IMR-90 (cell line): Measurements from ENCODE around the gene ITGA1. TPM values are rescaled to one million over a fixed set of nuclear protein-coding genes. Genes with fewer than 3 reads are reported as not detected.
"Not testable (repeated sequence)": the region's sequence is repeated elsewhere in the genome, so short reads cannot be mapped to it uniquely, and the experiment has no call there.

Experiments used
- ATAC-seq: fragments of 200-7000 bp; cut with Tn5 transposase; 2 replicates; pipeline ENCODE4 v1.9.1; 2020; ENCODE audit warnings: low read depth, mild to moderate bottlenecking, moderate library complexity
- BruUV-seq: library from RNA; stranded (reverse); fragments of 400-500 nt; replicated peaks from 2 replicates; lab custom pipeline; 2021; lab: Mats Ljungman, UMichigan
- CTCF ChIA-PET: fragments of 300-600 bp; formaldehyde crosslinking; extraction: SDS; loops from one replicate; lab custom pipeline; 2021; ENCODE audit warnings: antibody characterized with exemption; lab: Yijun Ruan, JAX
- POLR2A ChIA-PET: fragments of 300-600 bp; sonication (Branson Sonifier 250); formaldehyde crosslinking; loops from one replicate; lab custom pipeline; 2022; ENCODE audit warnings: antibody characterized with exemption; ENCODE audit not compliant: unreplicated experiment; lab: Charles Lee
- DNase-seq: peaks from one replicate; pipeline ENCODE4 v3.0.0; 2013
- H2AFZ ChIP-seq: replicated peaks from 2 replicates; pipeline ENCODE3; 2013; ENCODE audit warnings: low read length, mild to moderate bottlenecking; ENCODE audit not compliant: poor library complexity
- H2AK5ac ChIP-seq: 2 replicates; pipeline ENCODE4 v1.6.1; 2013; ENCODE audit warnings: low read depth, low read length, inconsistent platforms
- H2AK9ac ChIP-seq: replicated peaks from 2 replicates; pipeline ENCODE3; 2013; ENCODE audit warnings: mild to moderate bottlenecking, low read depth, low read length, moderate library complexity; ENCODE audit not compliant: poor library complexity
- H2BK120ac ChIP-seq: 2 replicates; pipeline ENCODE4 v1.6.1; 2013; ENCODE audit warnings: low read depth, low read length, inconsistent platforms
- H2BK15ac ChIP-seq: 3 replicates; pipeline ENCODE4 v1.6.1; 2013; ENCODE audit warnings: low read depth, low read length, inconsistent platforms
- H2BK20ac ChIP-seq: 2 replicates; pipeline ENCODE4 v1.6.1; 2013; ENCODE audit warnings: low read depth, mild to moderate bottlenecking, inconsistent platforms, low read length, moderate library complexity
- H2BK5ac ChIP-seq: 2 replicates; pipeline ENCODE4 v1.6.1; 2013; ENCODE audit warnings: mild to moderate bottlenecking, low read depth, low read length, inconsistent platforms; ENCODE audit not compliant: poor library complexity, severe bottlenecking
- H3K14ac ChIP-seq: replicated peaks from 2 replicates; pipeline ENCODE4 v1.6.1; 2013; ENCODE audit warnings: low read depth, low read length, inconsistent platforms
- H3K18ac ChIP-seq: 2 replicates; pipeline ENCODE4 v1.6.1; 2013; ENCODE audit warnings: low read depth, low read length, control low read depth
- H3K23ac ChIP-seq: 2 replicates; pipeline ENCODE4 v1.6.1; 2013; ENCODE audit warnings: low read depth, low read length, inconsistent platforms
- H3K27ac ChIP-seq: 2 replicates; pipeline ENCODE4 v1.5.1; 2013; ENCODE audit warnings: mild to moderate bottlenecking, control low read depth, low read length; ENCODE audit not compliant: insufficient read depth
- H3K27me3 ChIP-seq: 2 replicates; pipeline ENCODE4 v1.6.1; 2013; ENCODE audit warnings: low read length; ENCODE audit not compliant: control insufficient read depth, insufficient read depth
- H3K36me3 ChIP-seq: 2 replicates; pipeline ENCODE4 v1.6.1; 2013; ENCODE audit warnings: low read length, mixed read lengths; ENCODE audit not compliant: control insufficient read depth, insufficient read depth
- H3K4ac ChIP-seq: 2 replicates; pipeline ENCODE4 v1.6.1; 2013; ENCODE audit warnings: low read depth, low read length, inconsistent platforms
- H3K4me1 ChIP-seq: 2 replicates; pipeline ENCODE4 v1.6.1; 2013; ENCODE audit warnings: low read length, mixed read lengths; ENCODE audit not compliant: control insufficient read depth, insufficient read depth
- H3K4me2 ChIP-seq: 2 replicates; pipeline ENCODE4 v1.6.1; 2013; ENCODE audit warnings: low read depth, mild to moderate bottlenecking, control low read depth, low read length, moderate library complexity
- H3K4me3 ChIP-seq: 2 replicates; pipeline ENCODE4 v1.5.1; 2013; ENCODE audit warnings: low read depth, mild to moderate bottlenecking, control low read depth, low read length, moderate library complexity; ENCODE audit not compliant: insufficient read depth
- H3K56ac ChIP-seq: 2 replicates; pipeline ENCODE4 v1.6.1; 2013; ENCODE audit warnings: low read length, inconsistent platforms; ENCODE audit not compliant: insufficient read depth; ENCODE audit errors: extremely low read depth
- H3K79me1 ChIP-seq, 2 experiments: 2 replicates each; pipeline ENCODE4 v1.6.1; 2013; ENCODE audit warnings: low read length in 2 of 2, inconsistent platforms in 1 of 2, low read depth in 1 of 2
- H3K9ac ChIP-seq: 2 replicates; pipeline ENCODE4 v1.6.1; 2013; ENCODE audit warnings: low read depth, low read length, control low read depth
- H3K9me1 ChIP-seq: 2 replicates; pipeline ENCODE4 v1.6.1; 2013; ENCODE audit warnings: low read length, inconsistent platforms; ENCODE audit not compliant: insufficient read depth
- H3K9me3 ChIP-seq: 2 replicates; pipeline ENCODE4 v1.6.1; 2013; ENCODE audit warnings: low read length; ENCODE audit not compliant: control insufficient read depth, insufficient read depth
- H4K20me1 ChIP-seq: 2 replicates; pipeline ENCODE4 v1.6.1; 2013; ENCODE audit warnings: low read length, inconsistent platforms; ENCODE audit not compliant: insufficient read depth
- H4K5ac ChIP-seq: 2 replicates; pipeline ENCODE4 v1.6.1; 2013; ENCODE audit warnings: mild to moderate bottlenecking, low read depth, low read length, control low read depth
- H4K8ac ChIP-seq, 2 experiments: 2 replicates each; pipeline ENCODE4 v1.6.1; 2013; ENCODE audit warnings: low read depth in 2 of 2, low read length in 2 of 2, control low read depth in 1 of 2, inconsistent platforms in 1 of 2
- H4K91ac ChIP-seq: 2 replicates; pipeline ENCODE4 v1.6.1; 2013; ENCODE audit warnings: low read depth, low read length, inconsistent platforms; ENCODE audit not compliant: insufficient read depth
- ELK1 ChIP-seq: fragments of 150-350 bp; IDR thresholded peaks from 2 replicates; pipeline ENCODE4 v1.6.1; 2016; ENCODE audit warnings: low read depth, mild to moderate bottlenecking, low read length, moderate library complexity, borderline replicate concordance
- MXI1 ChIP-seq: IDR thresholded peaks from 2 replicates; pipeline ENCODE4 v1.6.1; 2012; ENCODE audit warnings: low read depth, mild to moderate bottlenecking, low read length, moderate library complexity, borderline replicate concordance
- NFE2L2 ChIP-seq: fragments of 150-350 bp; IDR thresholded peaks from 2 replicates; pipeline ENCODE4 v1.6.1; 2016; ENCODE audit warnings: low read depth, mild to moderate bottlenecking, low read length
- POLR2A ChIP-seq: IDR thresholded peaks from 2 replicates; pipeline ENCODE4 v1.6.1; 2012; ENCODE audit warnings: mild to moderate bottlenecking, low read depth, low read length
- RCOR1 ChIP-seq: IDR thresholded peaks from 2 replicates; pipeline ENCODE4 v1.6.1; 2012; ENCODE audit warnings: mild to moderate bottlenecking, low read length, improper control_type of control experiment; ENCODE audit not compliant: insufficient replicate concordance
- RFX5 ChIP-seq: IDR thresholded peaks from 2 replicates; pipeline ENCODE4 v1.8.0; 2012; ENCODE audit warnings: low read depth, mild to moderate bottlenecking, low read length, moderate library complexity
- WGBS, 2 experiments: methylation state at CpG; one replicate each; pipeline versions ENCODE4 v1.1.5 to v1.1.7; 2013; ENCODE audit warnings: missing lambda C conversion rate in 2 of 2; ENCODE audit not compliant: insufficient read length in 1 of 2; ENCODE audit errors: extremely low coverage in 2 of 2; 5-methylcytosine and 5-hydroxymethylcytosine counted together
- dilution Hi-C: fragments of 300-500 bp; cut with HindIII; formaldehyde crosslinking; loops from one replicate; pipeline ENCODE4 v1.14.3; 2018; ENCODE audit warnings: low sequenced_read_pairs; ENCODE audit not compliant: unreplicated experiment
- in situ Hi-C: fragments of 300-500 bp; cut with MboI; formaldehyde crosslinking; loops from 3 replicates; pipeline ENCODE4 v1.14.3; 2019; ENCODE audit warnings: low sequenced_read_pairs, inconsistent platforms, mixed read lengths
- intact Hi-C: fragments of 100-400 bp; cut with micrococcal nuclease; formaldehyde crosslinking; loops from 2 replicates; pipeline ENCODE4 v1.10.0; 2022
- polyA plus RNA-seq, 3 experiments: library from polyadenylated mRNA; depleted of rRNA; stranded (reverse); fragments of >200 nt; gene quantifications; 2 replicates each; pipeline ENCODE4 v1.2.3, GENCODE V29; 2012; ENCODE audit warnings: low replicate concordance in 1 of 3
- total RNA-seq: library from RNA; depleted of rRNA; stranded (reverse); fragments of >200 nt; gene quantifications from 2 replicates; pipeline ENCODE4 v1.2.3, GENCODE V29; 2012

ITGA1 gene
- total and polyA plus RNA-seq, 2 of the 4 experiments (the other 2 are of a cell fraction): 22.3 to 95.2 TPM

DNA sequence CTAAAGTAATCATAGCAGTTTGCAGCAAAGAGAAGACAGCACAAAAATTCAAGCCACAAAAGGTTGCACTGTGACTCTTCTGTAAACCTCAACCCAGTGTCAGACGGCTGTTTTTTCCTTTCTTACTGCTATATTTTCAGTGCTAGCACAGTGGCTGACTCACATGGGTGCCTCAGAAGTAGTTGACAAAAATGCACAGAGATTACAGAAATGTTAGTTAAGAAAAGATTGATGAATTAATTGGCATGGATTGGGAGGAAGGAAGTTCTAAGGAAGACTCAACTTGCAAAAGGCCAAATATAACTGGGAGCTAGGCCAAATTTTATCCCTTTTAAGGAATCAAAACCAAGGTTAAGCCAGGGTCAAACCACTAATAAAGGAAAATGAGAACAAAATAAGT, 43.7 kb upstream of the ITGA1 start:
- no peak overlapping the region for H3K27ac ChIP-seq
- peak; percentile 76 for ATAC-seq
- WGBS, 2 experiments: no CpG with 5 or more reads among the region's 1 CpG

DNA sequence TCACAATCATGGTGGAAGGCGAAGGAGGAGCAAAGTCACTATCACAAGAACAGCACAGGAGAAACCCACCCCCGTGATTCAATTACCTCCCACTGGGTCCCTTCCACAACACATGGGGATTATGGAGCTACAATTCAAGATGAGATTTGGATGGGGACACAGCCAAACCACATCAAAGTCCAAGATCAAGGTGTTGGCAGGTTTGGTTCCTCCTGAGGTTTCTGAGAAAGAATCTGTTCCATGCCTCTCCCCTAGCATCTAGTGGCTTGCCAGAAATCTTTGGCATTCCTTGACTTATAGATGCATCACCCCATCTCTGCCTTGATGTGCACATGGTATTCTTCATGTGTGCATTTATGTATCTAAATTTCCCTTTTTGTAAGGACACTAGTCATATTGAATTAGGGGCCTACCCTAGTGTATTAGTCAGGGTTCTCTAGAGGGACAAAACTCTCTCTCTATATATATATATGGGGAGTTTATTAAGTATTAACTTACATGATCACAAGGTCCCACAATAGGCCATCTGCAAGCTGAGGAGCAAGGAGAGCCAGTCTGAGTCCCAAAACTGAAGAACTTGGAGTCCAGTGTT, 42.8 kb upstream of the ITGA1 start:
- H3K23ac ChIP-seq, H3K56ac ChIP-seq, H3K18ac ChIP-seq, H2AFZ ChIP-seq, H3K14ac ChIP-seq, ATAC-seq, dilution Hi-C loops, H3K4ac ChIP-seq, H3K27ac ChIP-seq, H2BK5ac ChIP-seq, H2BK20ac ChIP-seq, H3K27me3 ChIP-seq, H2BK120ac ChIP-seq, H3K4me2 ChIP-seq, CTCF ChIA-PET, H3K9me1 ChIP-seq, H3K9ac ChIP-seq, POLR2A ChIA-PET, DNase-seq, H2BK15ac ChIP-seq, H4K20me1 ChIP-seq, H3K79me1 ChIP-seq, H3K9me3 ChIP-seq, H4K8ac ChIP-seq, BruUV-seq, H3K36me3 ChIP-seq, H4K5ac ChIP-seq, H2AK5ac ChIP-seq, in situ Hi-C loops, H3K4me3 ChIP-seq, H2AK9ac ChIP-seq, H4K91ac ChIP-seq: not testable (repeated sequence)
- no CpG with 5 or more reads among the region's 2 CpGs for WGBS, 2 experiments
- intact Hi-C loops: loop anchor here (5.0 kb wide), 1 partner anchor 42 kb away; the partner anchor contains the start of genes ITGA1 and PELO
- peaks cover 11% of the 10 kb centered on the region for H3K4me1 ChIP-seq

More for the DNA sequence above, 43.7 kb upstream of the ITGA1 start:
- Histone ChIP-seq H2BK20ac (no peak overlapping the region), H3K9ac (no peak overlapping the region), H3K9me1 (no peaks in the 10 kb centered on the region), H4K5ac (no peak overlapping the region), H4K91ac (no peak overlapping the region), H3K14ac (no peak overlapping the region), H4K8ac (no peak overlapping the region), H3K9me3 (no peaks in the 10 kb centered on the region), H3K4me3 (no peak overlapping the region), H3K56ac (no peak overlapping the region), H3K4me1 (peaks cover 11% of the 10 kb centered on the region), H3K4ac (no peak overlapping the region), H2BK120ac (no peak overlapping the region), H2BK15ac (no peak overlapping the region), H3K79me1 (no peaks in the 10 kb centered on the region), H3K4me2 (no peak overlapping the region), H2AK9ac (no peak overlapping the region), H3K27me3 (no peaks in the 10 kb centered on the region), H2BK5ac (no peak overlapping the region), H3K18ac (no peak overlapping the region), H2AK5ac (no peak overlapping the region), H2AFZ (no peak overlapping the region), H3K23ac (no peak overlapping the region), H3K36me3 (no peaks in the 10 kb centered on the region), H4K20me1 (no peaks in the 10 kb centered on the region)
- peak; percentile 66 for DNase-seq
- intact Hi-C loops: no loop called here
- TF ChIP-seq RCOR1: no peak
- TF ChIP-seq RFX5: no peak
- no peak for TF ChIP-seq NFE2L2
- no peak for TF ChIP-seq ELK1
- TF ChIP-seq POLR2A: no peak
- no peak for TF ChIP-seq MXI1
- dilution Hi-C loops: no loop called here
- no TSS peak for BruUV-seq
- ChIA-PET POLR2A (no interaction called here), CTCF (no interaction called here)
- in situ Hi-C loops: no loop called here
